ENCODE measurements around the gene CDH26.

DNA sequence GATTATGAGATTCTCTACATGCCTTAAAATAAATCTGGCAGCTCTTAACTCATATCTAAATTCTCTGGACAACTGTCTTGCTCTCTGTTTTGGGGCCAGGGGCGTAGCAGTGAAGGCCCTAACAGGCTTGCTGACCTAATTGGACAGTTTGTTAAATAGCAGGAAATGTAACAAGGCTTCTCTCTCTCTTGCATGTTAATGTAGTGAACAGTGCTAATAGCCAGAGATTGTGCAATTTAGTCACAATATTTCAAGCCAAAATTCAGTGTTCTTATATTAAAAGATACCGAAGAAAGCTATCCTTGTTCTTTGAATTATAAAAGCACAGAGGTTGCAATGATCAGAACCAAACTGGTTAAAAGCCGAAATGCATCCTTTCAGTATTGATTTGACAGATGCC, 21.1 kb upstream of the CDH26 start:
- TF ChIP-seq, protein P1, sequence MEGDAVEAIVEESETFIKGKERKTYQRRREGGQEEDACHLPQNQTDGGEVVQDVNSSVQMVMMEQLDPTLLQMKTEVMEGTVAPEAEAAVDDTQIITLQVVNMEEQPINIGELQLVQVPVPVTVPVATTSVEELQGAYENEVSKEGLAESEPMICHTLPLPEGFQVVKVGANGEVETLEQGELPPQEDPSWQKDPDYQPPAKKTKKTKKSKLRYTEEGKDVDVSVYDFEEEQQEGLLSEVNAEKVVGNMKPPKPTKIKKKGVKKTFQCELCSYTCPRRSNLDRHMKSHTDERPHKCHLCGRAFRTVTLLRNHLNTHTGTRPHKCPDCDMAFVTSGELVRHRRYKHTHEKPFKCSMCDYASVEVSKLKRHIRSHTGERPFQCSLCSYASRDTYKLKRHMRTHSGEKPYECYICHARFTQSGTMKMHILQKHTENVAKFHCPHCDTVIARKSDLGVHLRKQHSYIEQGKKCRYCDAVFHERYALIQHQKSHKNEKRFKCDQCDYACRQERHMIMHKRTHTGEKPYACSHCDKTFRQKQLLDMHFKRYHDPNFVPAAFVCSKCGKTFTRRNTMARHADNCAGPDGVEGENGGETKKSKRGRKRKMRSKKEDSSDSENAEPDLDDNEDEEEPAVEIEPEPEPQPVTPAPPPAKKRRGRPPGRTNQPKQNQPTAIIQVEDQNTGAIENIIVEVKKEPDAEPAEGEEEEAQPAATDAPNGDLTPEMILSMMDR (IDR thresholded peaks at IDR 0.05), result no peak
- TF ChIP-seq POLR2A (IDR thresholded peaks at IDR 0.05), result no peak

Measured in esophagus squamous epithelium (tissue), 4 donors.